AG20443 (cell line): ENCODE measurements around the gene CHIA.
A peak's percentile ranks its signal among the peaks of the same experiment; 100 is the strongest.
"Not testable (repeated sequence)": the region's sequence is repeated elsewhere in the genome, so short reads cannot be mapped to it uniquely, and the experiment has no call there.

Source experiments
- DNase-seq: peaks from one replicate; pipeline ENCODE4 v3.0.0; 2012; ENCODE audit warnings: low spot score, mixed read lengths

Gene CHIA

GRCh38 chr1:111285879-111286278 lies 4.8 kb upstream of the CHIA start:
- DNase-seq: no peak

DNA sequence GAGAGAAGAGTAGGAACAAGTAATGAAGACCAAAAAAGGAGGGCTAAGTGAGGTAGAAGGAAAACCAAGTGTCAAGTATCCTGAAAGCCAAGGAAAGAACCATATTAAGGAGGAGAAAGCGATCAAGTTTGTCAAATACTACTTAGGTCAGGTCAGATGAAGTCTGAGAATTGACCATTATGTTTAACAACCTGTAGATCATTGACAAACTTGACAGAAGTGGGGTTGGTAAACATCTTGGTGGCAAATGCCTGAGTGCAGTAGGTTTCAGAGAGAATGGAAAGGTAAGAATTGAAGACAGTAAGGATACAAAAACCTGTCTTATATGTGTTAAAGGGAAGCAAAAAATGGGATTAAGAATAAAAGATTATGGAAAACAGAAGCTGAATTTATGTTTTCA lies 3.7 kb upstream of the CHIA start:
- DNase-seq: no peak

GRCh38 chr1:111289371-111289770 lies 1.3 kb upstream of the CHIA start:
- no peak for DNase-seq

DNA sequence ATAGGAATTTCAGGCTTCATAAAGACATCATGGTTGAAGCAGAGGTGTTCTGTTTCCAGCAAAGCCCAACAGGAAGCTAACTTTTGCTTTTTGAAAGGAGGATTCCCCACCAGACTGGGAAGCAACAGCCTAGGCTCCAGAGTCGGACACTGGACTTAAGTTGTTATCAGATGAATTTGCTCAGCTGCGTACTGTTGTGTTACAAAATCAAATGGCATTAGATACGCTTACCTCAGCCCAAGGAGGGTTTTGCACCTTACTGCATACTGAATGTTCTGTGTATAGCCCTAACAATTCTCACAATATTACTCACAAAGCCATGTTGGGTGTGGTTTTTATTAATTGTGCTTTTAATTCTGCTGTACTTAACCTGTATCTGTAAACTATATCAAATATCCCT lies 547 bp upstream of the CHIA start:
- no peak for DNase-seq

DNA sequence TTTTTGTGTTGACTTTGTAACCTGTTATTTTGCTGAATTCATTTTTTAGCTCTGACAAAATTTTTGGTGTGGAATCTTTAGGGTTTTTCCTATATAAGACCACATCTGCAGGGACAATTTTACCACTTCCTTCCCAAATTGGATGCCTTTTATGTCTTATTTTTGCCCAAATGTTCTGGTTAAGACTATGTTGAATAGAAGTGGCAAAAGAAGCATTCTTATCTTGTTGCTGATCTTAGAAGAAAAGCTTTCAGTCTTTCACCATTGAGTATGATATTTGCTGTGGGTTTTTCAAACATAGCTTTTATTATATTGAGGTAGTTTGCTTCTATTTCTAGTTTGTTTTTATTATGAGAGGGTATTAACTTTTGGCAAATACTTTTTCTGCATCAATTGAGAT lies 3.7 kb downstream of the CHIA start:
- DNase-seq: no peak

DNA sequence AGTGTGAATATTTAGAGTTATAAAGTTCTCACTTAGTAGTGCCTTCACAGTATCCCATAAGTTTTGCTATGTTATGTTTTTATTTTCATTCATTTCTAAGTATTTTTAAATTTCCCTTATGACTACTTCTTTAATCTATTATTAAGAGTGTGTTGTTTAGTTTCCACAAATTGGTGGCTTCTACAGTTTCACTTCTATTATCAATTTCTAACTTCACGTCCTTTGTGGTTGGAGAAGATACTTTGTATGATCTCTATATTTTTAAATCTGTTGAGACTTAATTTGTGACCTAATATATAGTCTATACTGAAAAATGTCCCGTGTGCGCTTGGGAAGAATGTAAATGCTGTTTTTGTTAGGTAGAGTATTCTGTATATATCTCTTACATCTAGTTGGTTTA lies 11.7 kb downstream of the CHIA start:
- no peak for DNase-seq

DNA sequence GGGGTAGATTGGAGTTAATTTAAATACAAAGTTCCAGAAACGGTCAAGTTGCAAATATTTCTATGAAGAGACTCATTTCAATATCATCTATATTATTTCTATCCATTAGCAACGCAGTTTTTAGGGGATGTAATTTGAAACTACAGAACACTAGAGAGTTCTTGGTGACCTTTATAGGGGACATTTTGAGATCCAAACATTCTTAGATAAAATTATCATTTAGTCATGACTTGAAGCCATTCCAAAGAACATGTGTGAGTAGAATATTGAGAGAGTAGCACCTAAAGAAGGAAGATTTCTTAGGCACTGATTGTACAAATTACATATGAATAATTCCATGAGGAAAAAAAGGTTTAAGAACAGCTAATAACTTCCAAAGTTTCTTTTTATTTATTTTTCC lies 19.0 kb downstream of the CHIA start:
- DNase-seq: no peak

DNA sequence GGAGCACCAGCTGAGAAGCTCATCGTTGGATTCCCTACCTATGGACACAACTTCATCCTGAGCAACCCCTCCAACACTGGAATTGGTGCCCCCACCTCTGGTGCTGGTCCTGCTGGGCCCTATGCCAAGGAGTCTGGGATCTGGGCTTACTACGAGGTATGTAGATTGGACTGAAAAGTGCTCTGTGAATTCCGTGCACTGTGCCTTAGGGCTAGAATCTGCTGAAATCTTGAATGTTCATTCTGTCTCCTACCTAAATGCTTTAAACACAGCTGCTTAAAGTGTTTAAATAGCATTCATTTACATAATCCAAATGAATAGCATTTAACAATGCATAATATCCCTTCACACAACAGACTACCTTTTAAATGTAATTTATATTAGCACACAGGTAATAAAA lies 27.9 kb downstream of the CHIA start:
- DNase-seq: no peak

DNA sequence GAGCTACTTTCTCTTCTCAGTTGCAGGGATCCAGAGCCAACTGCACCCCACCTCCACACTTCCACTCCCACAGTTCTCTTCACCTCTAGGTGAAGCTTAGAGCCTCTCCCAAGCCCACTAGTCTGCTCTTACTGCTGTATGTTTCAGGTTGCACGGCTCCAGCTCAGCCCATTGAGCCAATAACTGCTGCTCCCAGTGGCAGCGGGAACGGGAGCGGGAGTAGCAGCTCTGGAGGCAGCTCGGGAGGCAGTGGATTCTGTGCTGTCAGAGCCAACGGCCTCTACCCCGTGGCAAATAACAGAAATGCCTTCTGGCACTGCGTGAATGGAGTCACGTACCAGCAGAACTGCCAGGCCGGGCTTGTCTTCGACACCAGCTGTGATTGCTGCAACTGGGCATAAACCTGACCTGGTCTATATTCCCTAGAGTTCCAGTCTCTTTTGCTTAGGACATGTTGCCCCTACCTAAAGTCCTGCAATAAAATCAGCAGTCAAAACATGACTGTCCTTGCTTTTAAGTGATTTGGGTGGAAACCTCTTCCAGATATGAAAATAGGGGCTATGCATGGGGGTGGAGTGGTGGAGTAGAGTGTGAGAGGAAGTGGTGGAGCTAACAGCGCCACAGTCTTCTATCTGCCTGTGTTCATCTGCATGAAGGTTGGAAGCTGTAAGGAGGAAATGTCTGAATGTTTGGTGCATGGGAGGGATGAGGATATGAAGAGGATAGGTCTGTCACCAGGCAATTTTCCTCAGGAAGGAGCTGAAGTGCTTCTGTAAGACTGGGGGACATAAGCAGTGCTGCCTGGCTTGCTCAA lies 29.6 kb downstream of the CHIA start:
- DNase-seq: no peak

DNA sequence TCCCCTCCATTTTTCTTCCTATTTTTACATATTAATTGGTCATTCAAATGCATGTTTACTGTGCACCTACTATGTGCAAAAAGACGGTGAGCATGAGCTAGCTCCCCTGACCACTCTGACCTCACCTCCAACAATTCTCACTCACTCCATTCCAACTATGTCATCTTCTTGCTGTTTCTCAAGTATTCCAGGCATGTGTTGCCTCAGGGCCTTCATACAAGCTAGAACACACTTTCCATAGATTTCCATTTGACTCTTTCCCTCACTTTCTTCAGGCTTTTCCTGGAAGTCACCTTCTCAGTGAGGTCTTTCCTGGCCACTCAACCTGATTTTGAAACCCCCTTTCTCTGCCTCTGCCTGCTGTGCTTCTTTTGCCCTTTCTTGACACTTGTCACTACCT lies 32.6 kb downstream of the CHIA start:
- no peak for DNase-seq

DNA sequence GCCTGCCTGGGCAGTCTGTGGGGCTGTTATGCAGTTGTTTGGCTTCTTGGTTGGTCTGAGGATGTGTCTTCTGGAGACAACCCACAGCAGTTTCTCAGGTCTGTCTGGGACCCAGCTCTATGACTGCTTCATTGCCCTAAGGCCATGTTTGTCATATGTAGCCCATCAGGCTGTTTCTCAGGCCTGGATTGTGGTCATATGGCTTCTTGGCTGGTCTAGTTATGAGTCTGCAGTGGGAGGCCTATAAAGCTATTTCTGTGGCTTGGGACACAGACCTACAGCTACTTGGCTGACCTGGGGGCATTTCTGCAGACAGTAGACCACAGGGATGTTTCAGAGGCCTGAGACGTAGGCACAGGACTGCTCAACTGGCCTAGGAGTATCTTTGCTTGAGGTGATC lies 41.5 kb downstream of the CHIA start:
- DNase-seq: no peak

- peak; percentile 73 for DNase-seq
Measured at GRCh38 chr1:111334169-111334568, 43.5 kb downstream of the CHIA start.

DNA sequence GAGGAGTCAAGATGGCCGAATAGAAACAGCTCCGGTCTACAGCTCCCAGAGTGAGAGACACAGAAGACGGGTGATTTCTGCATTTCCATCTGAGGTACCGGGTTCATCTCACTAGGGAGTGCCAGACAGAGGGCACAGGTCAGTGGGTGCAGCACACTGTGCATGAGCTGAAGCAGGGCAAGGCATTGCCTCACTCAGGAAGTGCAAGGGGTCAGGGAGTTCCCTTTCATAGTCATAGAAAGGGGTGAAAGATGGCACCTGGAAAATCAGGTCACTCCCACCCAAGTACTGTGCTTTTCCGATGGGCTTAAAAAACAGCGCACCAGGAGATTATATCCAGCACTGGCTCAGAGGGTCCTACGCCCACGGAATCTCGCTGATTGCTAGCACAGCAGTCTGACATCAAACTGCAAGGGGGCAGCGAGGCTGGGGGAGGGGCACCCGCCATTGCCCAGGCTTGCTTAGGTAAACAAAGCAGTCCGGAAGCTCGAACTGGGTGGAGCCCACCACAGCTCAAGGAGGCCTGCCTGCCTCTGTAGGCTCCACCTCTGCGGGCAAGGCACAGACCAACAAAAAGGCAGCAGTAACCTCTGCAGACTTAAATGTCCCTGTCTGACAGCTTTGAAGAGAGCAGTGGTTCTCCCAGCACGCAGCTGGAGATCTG lies 44.7 kb downstream of the CHIA start:
- DNase-seq: not testable (repeated sequence)

DNA sequence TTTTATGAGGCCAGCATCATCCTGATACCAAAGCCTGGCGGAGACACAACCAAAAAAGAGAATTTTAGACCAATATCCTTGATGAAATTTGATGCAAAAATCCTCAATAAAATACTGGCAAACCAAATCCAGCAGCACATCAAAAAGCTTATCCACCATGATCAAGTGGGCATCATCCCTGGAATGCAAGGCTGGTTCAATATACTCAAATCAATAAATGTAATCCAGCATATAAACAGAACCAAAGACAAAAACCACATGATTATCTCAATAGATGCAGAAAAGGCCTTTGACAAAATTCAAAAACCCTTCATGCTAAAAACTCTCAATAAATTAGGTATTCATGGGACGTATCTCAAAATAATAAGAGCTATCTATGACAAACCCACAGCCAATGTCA lies 48.2 kb downstream of the CHIA start:
- not testable (repeated sequence) for DNase-seq

DNA sequence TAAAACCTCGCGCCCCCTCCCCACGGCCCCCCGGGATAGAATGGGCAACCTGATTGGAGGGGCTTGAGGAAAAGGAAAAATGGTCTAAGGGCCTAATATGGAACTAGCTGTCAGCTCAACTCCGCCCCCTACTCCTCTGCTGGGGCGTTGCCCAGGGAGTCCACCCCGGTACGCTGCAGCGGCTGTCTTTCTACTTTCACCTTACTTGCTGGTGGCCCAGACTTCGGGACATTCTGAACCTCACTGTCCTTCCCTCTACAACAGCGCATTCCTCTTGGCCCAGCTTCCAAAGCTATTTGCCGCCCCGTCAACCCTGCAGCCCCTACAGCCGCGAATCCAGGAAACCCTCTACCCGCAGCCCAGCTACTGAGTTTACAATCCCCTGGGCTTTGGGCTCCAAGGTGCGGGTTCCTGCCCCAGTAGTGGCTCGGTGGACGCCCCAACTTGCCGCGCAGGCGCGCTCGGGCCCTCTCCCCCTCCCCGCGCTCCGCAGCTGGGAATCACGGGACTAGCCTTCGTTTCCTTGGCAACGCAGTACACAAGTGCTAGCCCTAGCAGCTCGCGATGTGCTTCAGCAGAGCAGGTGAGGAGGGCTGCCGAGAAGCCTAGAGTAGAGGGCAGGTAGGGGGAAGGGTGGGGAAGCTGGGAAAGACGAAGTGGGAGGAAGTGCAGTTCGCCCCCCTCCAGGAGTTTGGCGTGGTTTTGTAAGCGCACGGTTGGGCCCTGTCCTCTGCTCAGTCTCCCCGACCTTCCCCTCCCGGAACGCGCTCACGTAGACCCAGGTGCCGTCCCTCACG lies 55.6 kb downstream of the CHIA start:
- peak; percentile 95 for DNase-seq

DNA sequence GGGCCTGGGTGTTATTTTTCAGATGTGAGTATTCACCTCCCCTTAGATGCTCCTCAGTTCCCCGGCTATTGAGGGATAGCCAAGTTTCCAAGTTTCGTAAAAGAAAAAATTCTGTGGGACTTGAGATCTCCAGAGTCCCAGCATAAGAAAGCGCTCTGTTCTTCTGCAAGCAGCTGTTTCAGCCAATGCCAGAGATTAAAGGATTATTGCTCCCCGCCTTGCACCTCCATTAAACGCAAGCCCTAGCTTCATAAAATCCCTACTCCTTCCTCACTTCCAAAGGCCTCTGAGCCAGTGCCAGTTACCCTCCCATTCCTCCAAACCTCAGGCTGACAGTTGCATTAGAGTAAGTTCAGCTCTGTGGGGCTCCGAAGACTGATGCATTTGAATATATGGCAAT lies 56.4 kb downstream of the CHIA start:
- DNase-seq: no peak

DNA sequence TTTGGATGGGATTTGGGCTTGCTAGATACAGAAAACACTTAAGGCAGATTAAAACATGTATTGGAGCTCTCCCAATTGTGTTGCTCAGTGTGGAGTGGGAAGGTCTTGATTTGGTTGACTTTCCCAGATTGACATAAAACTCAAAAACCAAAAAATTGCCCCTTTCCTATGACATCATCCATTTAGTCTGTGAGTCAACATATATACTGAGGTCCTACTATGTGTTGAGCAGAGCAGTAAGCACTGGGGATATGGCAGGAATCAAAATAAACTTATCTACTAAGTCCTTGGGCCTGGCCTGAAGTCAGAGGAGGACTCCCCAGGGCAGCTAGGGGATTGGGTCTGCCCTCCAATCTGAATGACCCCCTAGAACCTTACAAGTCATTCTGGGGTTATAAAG lies 61.0 kb downstream of the CHIA start:
- DNase-seq: no peak

- DNase-seq: no peak
Measured at GRCh38 chr1:111354584-111354983, 63.9 kb downstream of the CHIA start.

- DNase-seq: no peak
Measured at GRCh38 chr1:111358964-111359363, 68.3 kb downstream of the CHIA start.

GRCh38 chr1:111359376-111359775 lies 68.7 kb downstream of the CHIA start:
- no peak for DNase-seq

DNA sequence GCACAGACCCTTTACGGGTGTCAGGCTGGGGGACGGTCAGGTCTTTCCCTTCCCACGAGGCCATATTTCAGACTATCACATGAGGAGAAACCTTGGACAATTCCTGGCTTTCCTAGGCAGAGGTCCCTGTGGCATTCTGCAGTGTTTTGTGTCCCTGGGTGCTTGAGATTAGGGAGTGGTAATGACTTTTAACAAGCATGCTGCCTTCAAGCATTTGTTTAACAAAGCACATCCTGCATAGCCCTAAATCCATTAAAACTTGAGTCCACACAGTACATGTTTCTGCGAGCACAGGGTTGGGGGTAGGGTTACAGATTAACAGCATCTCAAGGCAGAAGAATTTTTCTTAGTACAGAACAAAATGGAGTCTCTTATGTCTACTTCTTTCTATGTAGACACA lies 69.6 kb downstream of the CHIA start:
- DNase-seq: not testable (repeated sequence)

DNA sequence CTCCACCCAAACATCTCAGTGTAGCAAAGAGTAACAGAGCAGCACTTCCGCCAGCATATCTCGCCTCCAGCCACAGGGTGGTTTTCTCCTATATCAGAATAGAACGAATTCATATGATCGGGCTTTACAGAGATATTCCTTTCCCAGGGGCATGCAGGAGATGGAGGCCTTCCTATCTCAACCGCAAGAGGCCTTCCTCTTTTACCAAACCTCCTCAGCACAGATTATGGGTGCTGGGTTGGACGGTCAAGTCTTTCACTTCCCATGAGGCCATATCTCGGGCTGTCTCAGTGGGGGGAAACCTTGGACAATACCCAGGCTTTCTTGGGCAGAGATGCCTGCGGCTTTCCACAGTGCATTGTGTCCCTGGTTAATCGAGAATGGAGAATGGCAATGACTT lies 71.1 kb downstream of the CHIA start:
- DNase-seq: no peak

DNA sequence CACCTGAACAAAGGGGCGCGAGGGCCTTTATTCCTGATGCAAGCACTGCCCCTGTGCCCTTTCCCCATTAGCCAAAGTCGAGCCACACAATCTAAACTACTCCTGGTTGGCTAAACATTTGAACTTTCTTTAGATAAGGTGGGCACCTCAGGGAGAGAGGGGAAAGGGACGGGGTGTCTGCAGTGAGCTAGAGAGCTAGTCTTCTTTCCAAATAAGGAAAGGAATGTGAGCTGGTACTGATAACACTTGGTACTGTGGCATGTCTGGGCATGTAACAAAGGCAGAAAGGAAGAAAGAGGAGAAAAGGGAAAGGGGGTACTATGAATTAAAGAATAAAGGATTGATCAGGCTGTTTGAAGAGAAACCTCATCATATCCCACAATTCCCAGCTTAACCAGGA lies 74.0 kb downstream of the CHIA start:
- DNase-seq: no peak
